HG03565 (cell line): Measurements from ENCODE around the gene ALB.

ENCODE experiments used
- ATAC-seq: cut with Tn5 transposase; IDR thresholded peaks from one replicate; pipeline ENCODE4 v1.9.1; 2021; ENCODE audit warnings: mild to moderate bottlenecking, moderate library complexity; ENCODE audit not compliant: unreplicated experiment

ALB gene

DNA sequence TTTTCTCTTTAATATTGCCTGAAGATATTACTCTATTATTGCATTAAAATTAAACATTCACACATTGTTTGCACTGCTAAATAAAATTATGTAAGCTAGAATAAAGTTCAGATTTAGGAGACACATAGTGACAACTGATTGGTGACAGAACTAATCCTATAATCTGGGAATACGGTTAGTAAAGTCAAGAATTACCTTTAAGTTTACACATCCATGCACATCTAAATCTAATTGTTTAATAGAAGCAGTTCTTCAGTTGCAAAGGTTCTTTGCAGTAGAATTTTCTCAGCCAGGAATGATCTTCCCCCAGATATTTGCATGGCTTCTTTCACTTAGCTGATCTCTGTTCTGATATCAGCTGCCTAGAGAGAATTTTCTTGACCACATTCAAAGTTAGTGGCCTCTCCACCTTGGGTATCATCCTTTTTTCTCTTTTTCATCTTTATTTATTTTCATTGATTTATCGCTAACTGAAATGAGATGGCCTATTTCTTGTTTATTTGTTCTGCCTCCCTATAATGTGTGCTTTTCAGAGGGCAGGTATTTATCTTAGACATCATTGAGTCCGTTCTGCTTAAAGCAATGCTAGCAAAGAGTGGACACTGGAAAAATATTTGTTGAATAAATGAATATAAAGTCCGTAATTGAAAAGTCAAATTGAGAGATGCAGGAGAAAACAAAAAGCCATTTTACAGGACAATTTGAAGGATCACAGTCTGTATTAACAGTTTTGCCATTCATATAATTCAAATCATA, 44.5 kb downstream of the ALB start:
- ATAC-seq, result no peak

DNA sequence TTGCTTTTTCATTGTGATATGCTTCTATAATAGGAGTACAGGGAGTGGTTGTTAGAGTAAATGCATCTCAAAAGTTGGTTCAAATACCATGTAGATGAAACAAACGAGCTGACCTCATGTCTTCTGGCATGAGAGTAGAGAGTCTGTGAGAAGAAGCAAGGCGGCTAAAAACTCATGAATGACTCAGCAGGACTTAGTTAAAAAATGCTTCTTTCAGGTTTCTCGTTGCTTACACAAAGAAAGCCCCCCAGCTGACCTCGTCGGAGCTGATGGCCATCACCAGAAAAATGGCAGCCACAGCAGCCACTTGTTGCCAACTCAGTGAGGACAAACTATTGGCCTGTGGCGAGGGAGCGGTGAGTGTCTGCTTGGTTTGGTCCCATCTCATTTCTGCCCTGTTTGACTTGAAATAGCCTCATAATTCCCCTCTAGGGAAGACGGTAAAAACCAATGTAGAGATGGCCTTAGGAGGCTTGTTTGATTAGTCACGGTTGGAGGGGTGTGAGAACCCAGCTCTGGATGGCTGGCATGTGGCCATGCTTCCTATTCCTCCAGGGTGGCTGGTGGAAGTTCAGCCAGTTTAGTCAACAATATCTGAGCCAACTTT, 46.4 kb downstream of the ALB start:
- ATAC-seq, result no peak

DNA sequence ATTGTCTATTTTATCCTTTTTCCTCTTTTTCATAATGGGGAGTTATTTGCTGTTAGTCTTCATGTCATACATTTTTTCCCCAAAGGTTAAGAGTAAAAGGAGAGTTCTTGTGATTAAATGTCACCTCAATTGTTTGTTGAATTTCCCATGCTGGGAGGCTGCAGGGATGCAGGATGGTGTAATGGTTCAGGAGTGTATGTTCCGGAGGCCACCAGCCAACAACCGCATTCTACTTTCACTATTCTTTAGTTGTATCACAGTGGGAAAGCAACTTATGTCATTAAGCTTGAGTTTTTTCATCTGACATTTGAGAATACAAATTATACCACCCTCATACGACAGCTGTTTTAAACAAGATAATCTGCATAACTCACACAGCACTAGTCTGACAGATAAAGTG, 47.3 kb downstream of the ALB start:
- ATAC-seq, result no peak

DNA sequence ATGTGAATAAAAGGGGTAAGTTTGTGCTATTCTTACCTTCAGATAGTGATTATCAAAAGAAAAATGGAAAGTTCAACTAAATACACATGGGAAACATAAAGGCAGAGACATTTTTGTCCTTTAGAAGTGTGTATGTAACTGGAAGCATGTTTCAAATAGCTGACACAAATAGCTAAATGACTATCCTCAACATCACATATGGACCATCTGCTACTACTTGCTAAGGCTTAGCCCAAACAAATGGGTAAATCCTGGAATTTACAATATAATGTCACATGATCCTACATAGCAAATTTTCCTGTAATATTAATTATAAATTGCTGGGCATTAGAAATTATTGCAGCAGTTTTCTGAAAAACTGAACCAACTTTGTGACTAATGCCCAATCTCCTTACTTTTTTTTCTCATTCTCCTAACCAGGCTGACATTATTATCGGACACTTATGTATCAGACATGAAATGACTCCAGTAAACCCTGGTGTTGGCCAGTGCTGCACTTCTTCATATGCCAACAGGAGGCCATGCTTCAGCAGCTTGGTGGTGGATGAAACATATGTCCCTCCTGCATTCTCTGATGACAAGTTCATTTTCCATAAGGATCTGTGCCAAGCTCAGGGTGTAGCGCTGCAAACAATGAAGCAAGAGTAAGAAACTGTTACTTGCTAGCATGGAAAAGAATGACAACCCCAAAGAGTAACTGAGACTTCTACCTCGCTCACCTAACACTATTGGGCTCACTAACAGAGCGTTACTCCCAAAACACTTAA, 48.1 kb downstream of the ALB start:
- ATAC-seq, result no peak

DNA sequence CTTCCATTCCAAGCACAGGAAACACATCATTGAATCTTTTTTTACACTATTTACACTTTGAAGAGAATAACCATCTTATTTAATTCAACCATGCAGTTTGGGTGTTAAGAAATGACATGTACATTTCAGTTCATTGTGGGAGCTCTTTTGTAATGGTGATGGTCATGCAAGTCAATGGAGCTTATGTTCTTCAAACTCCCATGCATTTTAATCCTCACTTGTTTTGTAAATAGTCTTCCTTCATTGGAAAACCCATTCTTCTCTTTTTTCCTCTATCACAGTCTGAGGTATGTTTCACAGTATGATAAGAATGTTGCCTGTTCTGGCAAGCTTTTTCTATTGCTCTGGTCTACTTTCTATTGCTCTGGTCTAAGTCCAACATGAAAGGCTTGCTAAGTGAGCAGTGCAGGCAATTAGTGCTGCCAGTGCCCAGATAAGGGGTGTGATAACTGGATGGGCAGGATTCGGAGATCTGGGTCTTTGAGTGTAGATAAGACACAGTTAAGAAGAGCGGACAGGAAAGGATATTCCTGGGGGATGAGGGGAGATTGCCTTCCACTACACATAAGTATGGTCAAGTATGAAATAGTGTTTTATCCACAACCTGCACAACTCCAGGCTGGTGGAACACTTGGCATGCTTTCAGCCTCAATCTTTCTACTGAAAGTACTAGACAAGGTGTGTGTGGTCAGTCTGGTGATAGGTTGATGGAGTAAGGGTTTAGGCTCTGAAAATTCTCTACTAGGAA, 49.0 kb downstream of the ALB start:
- ATAC-seq, result no peak

DNA sequence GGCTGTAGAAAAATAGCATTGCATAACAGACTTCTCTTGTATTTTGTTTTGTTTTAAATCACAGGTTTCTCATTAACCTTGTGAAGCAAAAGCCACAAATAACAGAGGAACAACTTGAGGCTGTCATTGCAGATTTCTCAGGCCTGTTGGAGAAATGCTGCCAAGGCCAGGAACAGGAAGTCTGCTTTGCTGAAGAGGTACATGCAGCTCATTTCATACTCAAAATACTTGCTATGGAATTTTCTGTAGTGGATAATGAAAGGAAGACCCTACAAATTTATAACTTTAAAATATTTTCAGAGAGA, 49.6 kb downstream of the ALB start:
- ATAC-seq, result no peak

DNA sequence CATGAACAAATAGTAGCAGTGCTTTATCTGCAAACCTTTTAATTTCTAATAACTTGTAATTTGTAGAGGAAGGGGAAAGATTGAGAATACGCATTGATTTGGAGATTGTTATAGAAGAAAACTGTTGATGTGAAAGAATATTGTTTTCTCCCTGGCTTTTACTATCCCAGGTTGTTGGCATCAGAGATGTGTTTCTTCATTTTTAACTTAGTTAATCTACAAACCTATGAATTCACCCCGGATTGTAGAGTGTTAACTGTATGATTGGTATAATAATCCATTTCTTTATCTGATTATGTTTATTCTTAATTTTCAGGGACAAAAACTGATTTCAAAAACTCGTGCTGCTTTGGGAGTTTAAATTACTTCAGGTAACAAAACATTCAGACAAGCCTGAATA, 50.8 kb downstream of the ALB start:
- ATAC-seq, result no peak

DNA sequence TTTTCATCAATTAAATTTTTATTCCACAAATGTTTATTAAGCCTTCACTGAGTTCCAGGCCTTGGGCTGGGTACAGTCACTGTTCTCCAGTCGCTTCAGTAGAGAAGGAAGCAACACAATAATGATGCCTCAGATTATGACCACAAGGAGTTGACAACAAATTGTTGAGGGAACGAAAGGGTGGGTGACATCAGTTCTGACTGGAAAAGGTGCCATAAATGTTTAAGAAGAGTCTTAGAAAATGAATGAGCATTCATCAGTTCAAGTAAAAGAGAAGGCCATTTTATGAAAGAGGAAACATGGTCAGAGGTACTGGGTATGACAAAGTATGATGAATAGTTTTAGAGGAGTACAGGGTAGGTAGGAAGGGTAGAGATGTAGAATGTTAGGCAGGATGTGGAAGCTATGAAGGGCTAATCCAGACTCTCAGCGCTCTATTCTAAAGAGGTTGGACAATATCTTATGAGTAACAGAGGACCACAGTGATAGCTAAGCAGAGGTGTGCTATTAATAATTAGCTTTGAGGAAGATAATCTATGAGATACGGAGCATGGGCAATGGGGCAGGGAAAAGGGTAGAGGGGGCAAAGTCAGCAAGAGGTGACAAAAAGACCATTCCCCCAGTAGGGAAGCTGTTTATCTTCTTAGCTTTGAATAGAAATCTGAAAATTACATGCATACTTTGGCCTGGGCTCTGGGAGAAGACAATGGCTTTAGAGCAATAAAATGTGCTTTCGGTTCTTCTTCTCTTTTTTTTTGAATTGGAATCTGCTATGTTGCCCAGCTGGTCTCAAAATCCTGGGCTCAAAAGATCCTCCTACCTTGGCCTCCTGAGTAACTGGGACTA, 52.3 kb downstream of the ALB start:
- ATAC-seq, result no peak

DNA sequence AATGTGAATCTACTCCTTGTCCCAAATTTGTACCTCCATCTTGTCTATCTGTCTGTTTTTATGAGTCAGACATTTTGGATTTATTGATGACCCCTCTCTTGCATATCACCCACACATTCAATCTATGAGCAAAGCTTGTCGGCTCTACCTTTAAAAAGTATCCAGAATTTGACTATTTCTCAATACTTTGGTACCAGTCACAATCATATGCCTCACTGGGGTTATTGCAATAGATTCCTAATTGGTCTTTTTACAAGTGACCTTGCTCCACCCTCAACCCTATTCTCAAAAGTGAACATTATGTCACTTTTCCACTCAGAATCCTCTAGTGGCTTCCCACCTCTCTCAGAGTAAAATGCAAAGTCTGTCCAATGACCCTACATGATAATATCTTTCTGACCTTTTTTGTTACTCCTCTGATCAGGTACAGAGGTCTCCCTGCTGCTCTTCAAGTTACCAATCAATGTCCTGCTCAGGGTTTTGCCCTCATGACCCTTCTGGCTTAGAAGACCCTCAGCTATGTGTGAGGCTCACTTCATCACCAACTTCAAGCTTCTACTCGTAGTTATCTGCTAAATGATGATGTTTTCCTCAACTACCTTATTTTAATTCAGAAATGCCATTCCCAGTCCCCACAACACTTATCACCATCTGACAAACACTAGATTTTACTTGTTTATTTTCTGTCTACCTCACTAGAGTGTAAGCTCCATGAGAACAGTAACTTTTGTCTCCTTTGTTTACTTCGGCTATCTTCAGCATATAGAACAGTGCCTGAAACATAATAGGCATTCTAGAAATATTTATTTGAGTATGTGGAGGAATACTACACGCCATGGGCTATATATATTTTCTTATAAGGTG, 54.3 kb downstream of the ALB start:
- no peak for ATAC-seq

DNA sequence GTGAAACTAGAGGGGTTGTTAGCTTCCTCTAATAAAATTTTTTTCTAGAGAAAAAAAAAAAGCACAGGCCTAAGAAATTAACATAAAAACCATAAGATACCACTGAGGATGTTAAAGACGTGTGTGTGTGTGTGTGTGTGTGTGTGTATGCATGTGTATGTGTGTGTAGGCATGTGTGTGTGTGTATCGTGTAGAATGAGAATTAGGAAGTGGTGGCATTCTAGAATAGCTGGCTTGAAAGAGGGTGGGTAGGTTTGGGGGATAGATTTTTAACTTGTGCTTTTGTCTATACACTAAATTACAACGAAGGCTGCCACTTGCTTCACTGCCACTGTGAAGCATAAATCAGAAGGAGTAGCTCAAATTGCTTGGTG, 54.9 kb downstream of the ALB start:
- ATAC-seq, result no peak

DNA sequence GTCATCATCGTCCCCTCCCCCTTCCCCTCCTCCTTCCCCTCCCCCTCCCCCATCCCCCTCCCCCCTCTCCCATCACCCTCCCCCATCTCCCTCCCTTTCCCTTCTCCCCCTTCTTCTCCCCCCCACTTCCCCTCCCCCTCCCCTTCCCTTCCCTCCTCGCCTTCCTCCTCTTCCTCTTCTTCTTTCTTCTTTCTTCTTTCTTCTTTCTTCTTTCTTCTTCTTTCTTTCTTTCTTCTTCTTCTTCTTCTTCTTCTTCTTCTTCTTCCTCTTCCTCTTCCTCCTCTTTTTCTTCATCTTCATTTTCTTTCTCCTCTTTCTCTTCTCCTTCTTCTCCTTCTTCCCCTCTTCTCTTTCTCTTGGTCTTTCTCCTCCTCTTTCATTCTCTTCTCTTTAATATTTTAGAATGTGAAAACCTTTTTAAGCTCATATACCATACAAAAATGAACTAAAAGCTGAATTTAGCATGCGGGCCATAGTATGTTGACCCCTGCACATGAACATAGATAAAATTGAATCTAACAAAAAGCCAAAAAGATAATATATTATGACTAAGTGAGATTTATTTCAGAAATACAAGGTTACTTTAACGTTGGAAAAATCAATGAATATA, 56.9 kb downstream of the ALB start:
- no peak for ATAC-seq

DNA sequence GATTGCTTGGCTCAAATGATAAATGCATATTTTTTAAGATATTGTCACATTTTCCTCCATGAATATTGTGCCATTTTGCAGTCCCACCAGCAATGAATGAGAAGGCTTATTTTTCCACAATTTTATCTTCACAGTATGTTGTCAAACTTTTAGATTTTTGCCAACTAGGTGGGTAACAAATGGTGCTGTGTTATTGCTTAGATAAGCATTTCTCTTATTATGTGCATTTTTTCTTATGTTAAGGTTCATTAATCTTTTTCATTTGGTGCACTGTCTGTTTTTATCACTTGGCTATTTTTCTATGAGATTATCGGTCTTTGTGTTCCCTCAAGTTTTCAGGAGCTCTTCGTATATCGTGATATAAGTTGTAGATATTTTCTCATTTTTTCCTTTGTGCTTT, 64.1 kb downstream of the ALB start:
- no peak for ATAC-seq

DNA sequence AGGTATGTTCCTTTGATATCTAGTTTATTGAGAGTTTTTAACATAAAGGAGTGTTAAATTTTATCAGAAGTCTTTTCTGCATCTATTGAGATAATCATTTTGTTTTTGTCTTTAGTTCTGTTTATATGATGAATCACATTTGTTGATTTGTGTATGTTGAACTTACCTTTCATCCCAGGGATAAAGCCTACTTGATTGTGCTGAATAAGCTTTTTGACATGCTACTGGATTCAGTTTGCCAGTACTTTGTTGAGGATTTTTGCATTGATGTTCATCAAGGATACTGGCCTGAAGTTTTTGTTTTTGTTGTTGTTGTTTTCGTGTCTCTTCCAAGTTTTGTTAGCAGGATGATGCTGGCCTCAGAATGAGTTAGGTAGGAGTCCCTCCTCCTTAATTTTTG, 66.6 kb downstream of the ALB start:
- no peak for ATAC-seq
